Measurements from ENCODE around the gene PATJ. TPM values are rescaled to one million over a fixed set of nuclear protein-coding genes. Genes with fewer than 3 reads are reported as not detected.
A peak's percentile ranks its signal among the peaks of the same experiment; 100 is the strongest.

Gene PATJ
- total and polyA plus RNA-seq, 2 experiments from 2014 or later = 35.3 to 68.4 TPM

- TF ChIP-seq ZNF462 (CRISPR knock-in tag; IDR thresholded peaks at IDR 0.05) = no peak
Measured at GRCh38 chr1:61980561-61980960, 238.3 kb downstream of the PATJ start (continued).

- H3F3A ChIP-seq (replicated peaks; ENCODE audit: low read depth) = 0 out of 2 replicates have a peak, but pooled peaks cover 3% of the 10 kb centered on the region
- no peaks in the 10 kb centered on the region for H3K36me3 ChIP-seq (ENCODE audit: insufficient read depth)
- peaks cover 12% of the 10 kb centered on the region for H3K4me1 ChIP-seq (ENCODE audit: insufficient read depth)
- no peaks in the 10 kb centered on the region for H3K9me2 ChIP-seq (ENCODE audit: insufficient read depth)
- TF ChIP-seq REST (IDR thresholded peaks at IDR 0.05; ENCODE audit: unreplicated experiment) = no peak
- no peak for TF ChIP-seq STAT1 (IDR thresholded peaks at IDR 0.05; ENCODE audit: unreplicated experiment)
- no peak for TF ChIP-seq ZNF462 (CRISPR knock-in tag; IDR thresholded peaks at IDR 0.05)
- Mint-ChIP-seq H3K9me3 (no peaks in the 10 kb centered on the region), H3K27ac (peak overlapping the region; percentile 37; the same call in 1 of the 2 replicates), H3K4me3 (no peak overlapping the region), H3K27me3 (ENCODE audit: insufficient read depth, low read depth, poor library complexity) (no peaks in the 10 kb centered on the region), H3K36me3 (ENCODE audit: low read depth) (no peaks in the 10 kb centered on the region), H3K4me1 (peaks cover 20% of the 10 kb centered on the region)
- H3K27me3 ChIP-seq (ENCODE audit: insufficient read depth) = no peaks in the 10 kb centered on the region
- DNase-seq (ENCODE audit: low spot score) = no peak
- no peaks in the 10 kb centered on the region for H4K20me1 ChIP-seq (replicated peaks; ENCODE audit: insufficient read depth)
- ATAC-seq = no peak
- no peaks in the 10 kb centered on the region for H3K79me2 ChIP-seq (replicated peaks; ENCODE audit: insufficient read depth)
- H2AFZ ChIP-seq = no peak overlapping the region
- no peak overlapping the region for H3K4me2 ChIP-seq
- H3K27ac ChIP-seq (ENCODE audit: low read depth) = no peak overlapping the region
- no peak overlapping the region for H3K4me3 ChIP-seq
Measured at GRCh38 chr1:61981870-61982660, 239.8 kb downstream of the PATJ start.
